ENCODE data around the gene KCTD16. TPM values are rescaled to one million over a fixed set of nuclear protein-coding genes. Genes with fewer than 3 reads are reported as not detected.

KCTD16 gene
- polyA plus RNA-seq, 2 of the 4 experiments (the other 2 are of a cell fraction) = 0.10 to 0.32 TPM

- Histone ChIP-seq H3K4me2 (no peak overlapping the region), H3K27ac (no peak overlapping the region), H3K4me3 (no peak overlapping the region), H3K9me3 (no peaks in the 10 kb centered on the region), H3K4me1 (no peaks in the 10 kb centered on the region)
- FAIRE-seq (no peak), ATAC-seq (no peak), DNase-seq (ENCODE audit: low read depth in 1 of 2, low spot score in 1 of 2) (no peak)
- ChIA-PET POLR2A (no interaction called here), CTCF (no interaction called here)
- 19% methylated on average over 1 of the region's 1 CpG for WGBS (ENCODE audit: missing lambda C conversion rate)
- TF ChIP-seq CTCF (IDR thresholded peaks at IDR 0.05) = no peak
- no peak for TF ChIP-seq HEYL (CRISPR knock-in tag; IDR thresholded peaks at IDR 0.05)
- TF ChIP-seq FOSB (CRISPR knock-in tag; IDR thresholded peaks at IDR 0.05) = no peak
- no peak for TF ChIP-seq EP300 (IDR thresholded peaks at IDR 0.05)
- TF ChIP-seq RNF2 (IDR thresholded peaks at IDR 0.05; ENCODE audit: borderline replicate concordance, low read depth) = no peak
- TF ChIP-seq JUNB (IDR thresholded peaks at IDR 0.05) = no peak
- TF ChIP-seq, protein P1, sequence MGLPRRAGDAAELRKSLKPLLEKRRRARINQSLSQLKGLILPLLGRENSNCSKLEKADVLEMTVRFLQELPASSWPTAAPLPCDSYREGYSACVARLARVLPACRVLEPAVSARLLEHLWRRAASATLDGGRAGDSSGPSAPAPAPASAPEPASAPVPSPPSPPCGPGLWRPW (IDR thresholded peaks at IDR 0.05) = no peak
- no peak for TF ChIP-seq ZNF302 (CRISPR knock-in tag; IDR thresholded peaks at IDR 0.05)
- no peak for TF ChIP-seq RARB (CRISPR knock-in tag; IDR thresholded peaks at IDR 0.05)
- TF ChIP-seq PHF8 (IDR thresholded peaks at IDR 0.05; ENCODE audit: borderline replicate concordance, low read depth) = no peak
- no peak for TF ChIP-seq ESRRA (IDR thresholded peaks at IDR 0.05; ENCODE audit: borderline replicate concordance, low read length)
- TF ChIP-seq PBX3 (IDR thresholded peaks at IDR 0.05) = no peak
- no peak for TF ChIP-seq E2F6 (IDR thresholded peaks at IDR 0.05; ENCODE audit: borderline replicate concordance, low read depth)
Measured at GRCh38 chr5:144429405-144429804, 258.7 kb downstream of the KCTD16 start.

DNA sequence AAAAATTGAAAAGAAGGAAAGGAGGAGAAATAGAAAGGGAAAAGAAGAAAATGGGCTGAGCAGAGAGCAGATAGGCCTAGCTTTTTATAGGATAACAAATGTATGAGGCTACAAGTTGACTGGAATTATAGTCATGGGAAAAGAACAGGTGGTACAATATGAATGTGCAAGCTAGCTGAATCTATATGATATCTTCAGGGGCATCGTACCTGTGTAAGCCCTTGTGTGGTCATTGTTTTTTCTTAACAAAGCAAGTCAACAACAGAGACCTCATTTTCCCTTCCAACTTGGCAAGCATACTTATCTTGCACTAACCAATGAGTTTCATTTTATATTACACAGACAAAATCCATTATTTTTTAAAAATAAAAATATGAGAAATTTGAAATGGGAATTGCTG, 259.2 kb downstream of the KCTD16 start:
- CTCF ChIA-PET = no interaction called here
- no peak overlapping the region for H3K27ac ChIP-seq
- TF ChIP-seq CBX2 (IDR thresholded peaks at IDR 0.05; ENCODE audit: borderline replicate concordance, low read depth) (no peak), HOXB13 (CRISPR knock-in tag; IDR thresholded peaks at IDR 0.05; ENCODE audit: low read depth) (no peak), RAD21 (conservative IDR thresholded peaks at IDR 0.05 in 1 of 2, IDR thresholded peaks at IDR 0.05 in 1 of 2) (no peak), PBX3 (IDR thresholded peaks at IDR 0.05) (no peak)
- ATAC-seq = no peak
- POLR2A ChIA-PET = no interaction called here
- H3K4me2 ChIP-seq = no peak overlapping the region
- WGBS (ENCODE audit: missing lambda C conversion rate) = 24% methylated on average over 1 of the region's 1 CpG
- H3K4me1 ChIP-seq = no peaks in the 10 kb centered on the region
- no peak for DNase-seq (ENCODE audit: low read depth in 1 of 2, low spot score in 1 of 2)
- no peak overlapping the region for H3K4me3 ChIP-seq
- H3K9me3 ChIP-seq = no peaks in the 10 kb centered on the region
- no peak for FAIRE-seq

- no peak for FAIRE-seq
- POLR2A ChIA-PET = no interaction called here
- no peak overlapping the region for H3K4me3 ChIP-seq
- H3K4me2 ChIP-seq = no peak overlapping the region
- H3K9me3 ChIP-seq = no peaks in the 10 kb centered on the region
- 14% methylated on average over 4 of the region's 4 CpGs for WGBS (ENCODE audit: missing lambda C conversion rate)
- no peak for ATAC-seq
- no peaks in the 10 kb centered on the region for H3K4me1 ChIP-seq
- CTCF ChIA-PET = interaction anchor here (1.1 to 1.5 kb wide), 2 partner anchors 8 to 76 kb away, joined by 3 read pairs; no protein-coding TSS in a partner anchor
- H3K27ac ChIP-seq = no peak overlapping the region
- DNase-seq (ENCODE audit: low read depth in 1 of 2, low spot score in 1 of 2) = no peak
- no peak for TF ChIP-seq CBX2 (IDR thresholded peaks at IDR 0.05; ENCODE audit: borderline replicate concordance, low read depth)
- TF ChIP-seq CHD2 (IDR thresholded peaks at IDR 0.05; ENCODE audit: low read length, partially characterized antibody) = no peak
- TF ChIP-seq POLR2A (IDR thresholded peaks at IDR 0.05; ENCODE audit: low read length) = no peak
- TF ChIP-seq, protein P1 (IDR thresholded peaks at IDR 0.05) = no peak
- TF ChIP-seq SMC3 (IDR thresholded peaks at IDR 0.05) = no peak
- no peak for TF ChIP-seq HEYL (CRISPR knock-in tag; IDR thresholded peaks at IDR 0.05)
- TF ChIP-seq JUNB (IDR thresholded peaks at IDR 0.05) = no peak
- TF ChIP-seq HDAC2 (IDR thresholded peaks at IDR 0.05) = no peak
- no peak for TF ChIP-seq CBX8 (IDR thresholded peaks at IDR 0.05)
- TF ChIP-seq, protein P2, sequence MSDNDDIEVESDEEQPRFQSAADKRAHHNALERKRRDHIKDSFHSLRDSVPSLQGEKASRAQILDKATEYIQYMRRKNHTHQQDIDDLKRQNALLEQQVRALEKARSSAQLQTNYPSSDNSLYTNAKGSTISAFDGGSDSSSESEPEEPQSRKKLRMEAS (IDR thresholded peaks at IDR 0.05) = no peak
- no peak for TF ChIP-seq CTCF (IDR thresholded peaks at IDR 0.05)
- no peak for TF ChIP-seq TFCP2L1 (CRISPR knock-in tag; IDR thresholded peaks at IDR 0.05)
- no peak for TF ChIP-seq KDM1A (IDR thresholded peaks at IDR 0.05; ENCODE audit: low read depth)
- no peak for TF ChIP-seq FOSL2 (IDR thresholded peaks at IDR 0.05)
- no peak for TF ChIP-seq FOSL2 (CRISPR knock-in tag; IDR thresholded peaks at IDR 0.05)
- no peak for TF ChIP-seq KDM5A (IDR thresholded peaks at IDR 0.05)
Measured at GRCh38 chr5:144433140-144433822, 262.6 kb downstream of the KCTD16 start.
